GM19099 (cell line): ENCODE data around the gene RBM33.

Experiments used
- POLR2A ChIP-seq: IDR thresholded peaks from 3 replicates; pipeline ENCODE4 v1.6.1; 2011; ENCODE audit warnings: low read depth; ENCODE audit not compliant: insufficient read length; ENCODE audit errors: extremely low read depth

The RBM33 gene

DNA sequence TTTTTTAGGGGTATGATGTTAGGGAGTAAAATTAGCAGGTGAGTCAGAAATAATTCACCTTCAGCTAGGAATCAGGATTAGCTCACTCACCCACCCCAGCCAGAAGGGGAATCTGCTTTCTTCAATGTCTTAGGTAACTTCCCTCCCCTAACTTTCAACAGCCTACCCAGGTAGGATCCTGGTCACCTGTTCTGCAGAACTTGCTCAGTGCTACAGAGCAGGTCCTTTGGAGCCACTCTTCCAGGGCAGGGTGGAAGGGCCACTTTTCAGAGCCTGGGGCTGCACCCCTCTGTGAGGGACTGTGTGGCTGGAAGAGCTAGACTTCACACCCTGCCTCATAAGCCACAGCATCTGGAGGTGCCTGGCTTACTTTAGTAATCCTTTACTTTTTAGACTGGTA lies 109.7 kb downstream of the RBM33 start:
- TF ChIP-seq POLR2A: no peak

DNA sequence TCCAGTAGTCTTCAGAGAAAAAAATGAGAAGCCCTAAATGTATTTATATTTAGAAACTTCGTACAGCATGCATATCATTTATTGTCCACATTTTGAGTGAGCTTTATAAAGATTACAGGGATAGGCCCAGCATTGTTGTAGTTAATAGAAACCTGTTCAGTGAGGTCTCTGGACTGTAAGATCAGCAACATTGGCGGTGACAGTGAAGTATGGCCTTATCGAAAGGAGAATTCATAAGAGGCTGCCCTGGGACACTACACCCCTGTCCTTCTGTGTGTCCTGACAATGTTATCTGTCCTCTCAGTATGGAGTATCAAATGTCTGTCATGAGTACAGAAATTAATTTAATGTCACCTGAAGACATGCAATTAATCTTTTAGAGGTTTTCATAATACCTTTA lies 110.6 kb downstream of the RBM33 start:
- TF ChIP-seq POLR2A: no peak

- no peak for TF ChIP-seq POLR2A
Observed at GRCh38 chr7:155756322-155756721, 111.9 kb downstream of the RBM33 start.

GRCh38 chr7:155758348-155758747 lies 113.9 kb downstream of the RBM33 start:
- TF ChIP-seq POLR2A: no peak

- no peak for TF ChIP-seq POLR2A
Observed at GRCh38 chr7:155759740-155760430, 115.4 kb downstream of the RBM33 start.

- no peak for TF ChIP-seq POLR2A
Observed at GRCh38 chr7:155761162-155761561, 116.7 kb downstream of the RBM33 start.

GRCh38 chr7:155762036-155762435 lies 117.6 kb downstream of the RBM33 start:
- TF ChIP-seq POLR2A: no peak

GRCh38 chr7:155762655-155763054 lies 118.2 kb downstream of the RBM33 start:
- no peak for TF ChIP-seq POLR2A

- no peak for TF ChIP-seq POLR2A
Observed at GRCh38 chr7:155763122-155763521, 118.7 kb downstream of the RBM33 start.

DNA sequence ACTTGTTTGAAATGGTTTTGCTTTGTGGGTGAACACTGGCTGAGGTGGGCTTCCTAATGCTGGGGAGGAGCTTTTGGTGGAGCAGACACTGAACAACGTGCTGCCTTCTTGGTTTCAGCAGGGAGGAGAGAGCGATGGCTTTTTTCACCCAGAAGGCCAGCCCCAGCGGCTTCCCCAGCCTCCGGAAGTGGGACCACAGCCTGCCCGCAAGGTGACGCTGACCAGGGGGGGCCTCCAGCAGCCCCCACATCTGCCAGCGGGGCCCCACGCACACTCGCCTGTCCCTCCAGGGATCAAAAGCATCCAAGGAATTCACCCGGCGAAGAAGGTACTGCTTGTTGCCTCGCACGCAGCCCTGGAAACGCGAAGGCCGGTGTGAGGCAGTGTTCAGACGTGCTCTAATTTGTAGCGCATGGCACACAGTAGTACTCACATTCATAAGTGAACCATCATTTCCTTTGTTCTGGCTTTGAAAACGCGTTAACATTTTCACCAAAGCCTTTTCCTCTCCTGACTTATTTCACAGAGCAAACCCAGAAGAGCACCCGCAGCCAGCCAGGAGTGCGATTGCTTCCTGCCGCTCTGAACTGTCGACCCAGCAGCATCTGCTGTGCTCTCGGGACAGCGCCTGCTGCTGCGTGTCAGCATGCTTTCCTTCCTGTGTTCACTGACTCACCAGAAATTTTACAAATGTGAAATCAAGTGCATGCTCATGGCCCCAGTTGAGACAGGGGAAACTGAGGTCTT lies 119.4 kb downstream of the RBM33 start:
- TF ChIP-seq POLR2A: no peak

DNA sequence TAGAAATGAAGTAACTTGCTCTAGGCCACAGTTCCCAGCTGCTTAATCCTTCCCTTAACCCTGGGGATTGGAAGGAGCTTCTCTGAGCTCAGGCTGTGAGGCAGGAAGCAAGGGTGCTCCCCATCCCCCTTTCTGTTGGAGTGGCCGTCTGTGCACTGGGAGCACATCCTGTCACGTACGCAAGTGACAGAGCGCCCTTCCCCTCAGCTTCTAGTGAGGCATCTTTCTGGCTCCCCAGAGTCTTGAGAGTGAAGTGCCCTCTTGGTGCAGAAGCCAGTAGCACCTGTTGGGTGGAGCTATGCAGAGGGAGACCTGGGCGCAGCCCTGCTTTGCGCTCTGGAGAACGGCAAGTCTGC lies 120.0 kb downstream of the RBM33 start:
- no peak for TF ChIP-seq POLR2A

DNA sequence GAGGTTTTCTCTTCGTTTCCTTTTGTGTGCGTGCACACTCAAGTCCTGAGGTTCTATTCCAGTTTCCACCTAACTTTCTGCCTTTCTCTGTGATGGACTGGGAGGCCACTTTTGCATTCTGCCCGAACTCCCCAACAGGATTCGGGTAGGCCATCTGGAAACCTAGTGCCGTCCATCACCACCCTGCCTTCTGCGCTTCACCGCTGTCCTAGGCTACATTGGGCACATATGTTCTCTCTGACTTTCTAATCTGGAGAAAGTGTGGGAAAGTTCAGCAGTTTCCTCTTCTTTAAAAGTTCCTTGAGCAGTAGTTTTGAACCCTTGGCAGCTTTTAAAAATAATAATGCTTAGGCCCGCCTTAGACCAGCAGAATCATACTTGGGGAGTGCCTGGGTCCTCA lies 121.0 kb downstream of the RBM33 start:
- no peak for TF ChIP-seq POLR2A

DNA sequence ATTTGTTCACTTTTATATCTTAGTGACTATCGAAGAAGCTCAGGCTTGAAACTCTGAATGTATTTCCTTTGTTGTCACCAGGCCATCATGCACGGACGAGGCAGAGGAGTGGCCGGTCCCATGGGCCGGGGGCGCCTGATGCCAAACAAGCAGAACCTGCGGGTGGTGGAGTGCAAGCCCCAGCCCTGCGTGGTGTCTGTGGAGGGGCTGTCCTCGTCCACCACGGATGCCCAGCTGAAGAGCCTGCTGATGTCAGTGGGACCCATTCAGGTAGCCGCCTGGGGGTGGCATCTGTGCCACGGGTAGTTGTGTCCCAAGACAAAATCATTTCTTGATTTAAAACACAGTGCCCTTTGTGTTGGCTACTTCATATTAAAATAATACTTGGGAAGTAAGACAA lies 121.9 kb downstream of the RBM33 start:
- TF ChIP-seq POLR2A: no peak

DNA sequence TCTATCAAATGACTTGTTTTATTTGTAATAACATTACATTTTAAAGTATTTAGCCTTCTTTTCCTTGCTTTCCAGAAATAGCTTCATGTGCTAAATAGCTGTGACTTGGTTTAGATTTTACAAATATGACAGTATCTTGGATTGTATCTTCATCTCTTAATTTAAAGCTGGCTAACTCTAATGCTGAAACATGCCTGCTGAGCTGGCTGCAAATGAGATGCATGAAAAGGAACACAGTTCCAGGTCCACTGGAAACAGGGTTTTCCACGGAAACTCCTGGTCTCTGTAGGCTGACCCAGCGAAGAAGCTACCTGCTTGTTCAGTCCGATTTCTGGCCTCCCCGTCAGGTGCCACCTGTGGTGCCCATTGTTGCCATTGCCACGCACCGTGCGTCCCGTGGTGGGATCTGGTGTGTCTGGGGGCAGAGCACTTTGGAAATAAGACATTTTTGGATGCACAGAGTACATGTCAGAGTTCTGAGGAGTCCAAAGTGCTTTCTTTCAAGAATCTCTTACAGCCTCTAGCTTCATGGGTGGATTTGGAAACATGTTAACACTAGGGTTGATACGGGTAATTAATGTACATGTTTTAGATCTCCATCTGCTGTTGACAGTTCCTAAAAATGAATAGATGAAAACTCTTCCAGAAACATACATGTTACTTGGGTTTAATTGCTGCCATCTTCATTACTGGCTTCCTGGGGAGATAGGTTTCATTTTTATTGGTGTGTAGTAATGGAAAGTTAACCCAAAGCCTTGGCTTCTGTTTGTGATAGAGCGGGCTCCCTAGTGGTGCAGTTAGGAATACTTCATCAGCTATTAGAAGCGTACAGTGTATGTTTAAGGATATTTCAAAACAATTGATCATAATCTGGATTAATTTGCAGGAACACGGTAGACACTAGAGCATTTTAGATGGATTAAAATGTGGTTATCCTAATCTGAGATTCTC lies 122.8 kb downstream of the RBM33 start:
- no peak for TF ChIP-seq POLR2A

GRCh38 chr7:155769701-155770100 lies 125.2 kb downstream of the RBM33 start:
- TF ChIP-seq POLR2A: no peak
